ENCODE measurements around the gene FRAT1. TPM values are rescaled to one million over a fixed set of nuclear protein-coding genes. Genes with fewer than 3 reads are reported as not detected.

The FRAT1 gene
- polyA plus RNA-seq, 3 donors: 17.0 to 34.4 (median 31.2) TPM

DNA sequence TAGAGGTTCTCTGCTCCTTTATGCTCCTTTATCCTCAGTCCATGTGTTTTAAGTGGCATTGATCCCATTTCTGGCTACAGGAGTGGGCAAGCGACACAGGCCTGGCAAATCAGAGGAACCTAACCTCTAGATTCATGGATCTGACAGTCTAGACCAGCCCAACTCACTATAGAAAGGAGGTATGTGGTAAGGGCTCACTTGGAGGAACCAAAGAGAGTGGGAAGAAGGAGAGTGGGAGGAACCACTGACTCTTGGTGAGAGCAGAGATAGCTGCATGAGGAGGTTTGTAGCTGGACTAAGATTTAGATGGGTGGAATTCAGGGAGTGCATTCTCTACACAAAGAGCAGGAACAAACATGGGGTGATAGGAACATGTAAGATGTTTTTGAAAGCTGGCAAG, 11.6 kb upstream of the FRAT1 start:
- Histone ChIP-seq H3K79me2 (ENCODE audit: insufficient read depth, low read length) (no peaks in the 10 kb centered on the region), H3K36me3 (replicated peaks in 1 of 2; ENCODE audit: control insufficient read depth in 1 of 2, insufficient read depth in 2 of 2, low read length in 2 of 2) (no peaks in the 10 kb centered on the region), H3K4me1 (ENCODE audit: control insufficient read depth in 1 of 2, insufficient read depth in 2 of 2, low read length in 2 of 2) (peaks cover 17 to 18% of the 10 kb centered on the region in 2 donors), H2AFZ (ENCODE audit: insufficient read depth, low read depth, low read length, poor library complexity, severe bottlenecking) (no peak overlapping the region), H3K27me3 (ENCODE audit: control insufficient read depth in 2 of 2, insufficient read depth in 2 of 2, low read length in 2 of 2) (no peaks in the 10 kb centered on the region), H3K27ac (ENCODE audit: low read depth in 1 of 2, low read length in 2 of 2) (peak overlapping the region in 1 of 2 donors; percentile 6), H3K9me3 (replicated peaks in 1 of 2; ENCODE audit: control insufficient read depth in 1 of 2, insufficient read depth in 1 of 2, low read length in 2 of 2) (no peaks in the 10 kb centered on the region), H3K9ac (ENCODE audit: insufficient read depth, low read length, poor library complexity, severe bottlenecking) (no peak overlapping the region), H3K4me3 (replicated peaks in 1 of 3; ENCODE audit: low read depth in 2 of 3, low read length in 3 of 3) (no peak overlapping the region), H4K20me1 (ENCODE audit: insufficient read depth, low read length) (no peaks in the 10 kb centered on the region), H3K4me2 (replicated peaks; ENCODE audit: extremely low read depth, low read length, poor library complexity, severe bottlenecking) (no peak overlapping the region)
- Mint-ChIP-seq H3K9me3 (peaks cover 0 to 4% (median 0%) of the 10 kb centered on the region in 7 donors), H3K4me1 (peaks cover 22% of the 10 kb centered on the region), H3K27ac (peak overlapping the region; percentile 1 to 84 (median 65)), H3K36me3 (peaks cover 0 to 3% of the 10 kb centered on the region in 2 donors), H3K27me3 (ENCODE audit: low read depth in 3 of 3) (no peaks in the 10 kb centered on the region), H3K4me3 (no peak overlapping the region)
- TF ChIP-seq, protein P1, sequence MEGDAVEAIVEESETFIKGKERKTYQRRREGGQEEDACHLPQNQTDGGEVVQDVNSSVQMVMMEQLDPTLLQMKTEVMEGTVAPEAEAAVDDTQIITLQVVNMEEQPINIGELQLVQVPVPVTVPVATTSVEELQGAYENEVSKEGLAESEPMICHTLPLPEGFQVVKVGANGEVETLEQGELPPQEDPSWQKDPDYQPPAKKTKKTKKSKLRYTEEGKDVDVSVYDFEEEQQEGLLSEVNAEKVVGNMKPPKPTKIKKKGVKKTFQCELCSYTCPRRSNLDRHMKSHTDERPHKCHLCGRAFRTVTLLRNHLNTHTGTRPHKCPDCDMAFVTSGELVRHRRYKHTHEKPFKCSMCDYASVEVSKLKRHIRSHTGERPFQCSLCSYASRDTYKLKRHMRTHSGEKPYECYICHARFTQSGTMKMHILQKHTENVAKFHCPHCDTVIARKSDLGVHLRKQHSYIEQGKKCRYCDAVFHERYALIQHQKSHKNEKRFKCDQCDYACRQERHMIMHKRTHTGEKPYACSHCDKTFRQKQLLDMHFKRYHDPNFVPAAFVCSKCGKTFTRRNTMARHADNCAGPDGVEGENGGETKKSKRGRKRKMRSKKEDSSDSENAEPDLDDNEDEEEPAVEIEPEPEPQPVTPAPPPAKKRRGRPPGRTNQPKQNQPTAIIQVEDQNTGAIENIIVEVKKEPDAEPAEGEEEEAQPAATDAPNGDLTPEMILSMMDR (IDR thresholded peaks at IDR 0.05): no peak
- no CpG with 5 or more reads among the region's 1 CpG for WGBS (ENCODE audit: insufficient coverage)
- intact Hi-C loops (cut with micrococcal nuclease): no loop called here
- DNase-seq: peak in 1 of 3 donors; percentile 9

DNA sequence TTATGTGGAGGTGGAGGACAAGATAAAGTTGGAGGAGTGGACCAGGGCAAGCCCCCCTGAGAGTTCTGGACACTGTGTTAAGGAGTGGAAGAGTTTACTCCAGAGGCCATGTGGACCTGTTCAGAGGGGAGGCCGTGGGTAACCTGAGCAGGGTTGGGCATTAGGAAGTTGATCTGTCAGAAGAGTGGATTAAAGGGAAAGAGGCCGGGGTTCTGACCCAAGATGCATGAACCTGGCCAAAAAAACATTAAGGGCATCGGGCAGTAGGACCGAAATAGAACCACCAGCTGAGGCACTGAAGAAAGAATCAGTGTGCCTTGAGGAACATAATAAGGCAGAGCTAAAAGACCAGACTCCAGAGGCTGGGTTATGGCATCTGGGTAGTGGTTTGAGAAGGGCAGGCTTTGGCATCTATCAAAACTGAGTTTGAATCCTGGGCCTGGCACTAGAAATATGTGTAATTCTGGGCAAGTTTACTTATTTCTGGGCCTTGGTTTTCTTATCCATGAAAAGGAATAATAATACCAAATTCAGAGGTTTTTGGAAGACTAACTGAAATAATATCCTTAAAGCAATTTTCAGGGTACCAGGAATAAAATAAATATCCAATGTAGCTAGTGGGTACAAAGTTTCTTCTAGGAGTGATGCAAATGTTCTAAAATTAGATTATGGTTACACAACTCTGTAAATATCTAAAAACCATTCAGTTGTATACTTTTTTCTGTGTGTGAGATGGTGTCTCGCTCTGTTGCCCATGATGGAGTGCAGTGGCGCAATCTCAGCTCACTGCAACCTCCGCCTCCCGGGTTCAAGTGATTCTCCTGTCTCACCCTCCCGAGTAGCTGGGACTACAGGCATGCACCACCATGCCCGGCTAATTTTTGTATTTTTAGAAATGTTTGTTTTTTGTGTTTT, 10.9 kb upstream of the FRAT1 start:
- 63% methylated on average over 3 of the region's 10 CpGs for WGBS (ENCODE audit: insufficient coverage)
- no peaks in the 10 kb centered on the region for H3K79me2 ChIP-seq (ENCODE audit: insufficient read depth, low read length)
- Mint-ChIP-seq H3K9me3 (peaks cover 0 to 4% (median 0%) of the 10 kb centered on the region in 7 donors), H3K27ac (peak overlapping the region; percentile 30 to 95 (median 84)), H3K4me1 (peaks cover 22% of the 10 kb centered on the region), H3K27me3 (ENCODE audit: low read depth in 3 of 3) (no peaks in the 10 kb centered on the region), H3K4me3 (no peak overlapping the region), H3K36me3 (peaks cover 0 to 3% of the 10 kb centered on the region in 2 donors)
- no peak overlapping the region for H3K4me3 ChIP-seq (replicated peaks in 1 of 3; ENCODE audit: low read depth in 2 of 3, low read length in 3 of 3)
- H2AFZ ChIP-seq (ENCODE audit: insufficient read depth, low read depth, low read length, poor library complexity, severe bottlenecking): no peak overlapping the region
- H3K4me2 ChIP-seq (replicated peaks; ENCODE audit: extremely low read depth, low read length, poor library complexity, severe bottlenecking): no peak overlapping the region
- no peaks in the 10 kb centered on the region for H3K9me3 ChIP-seq (replicated peaks in 1 of 2; ENCODE audit: control insufficient read depth in 1 of 2, insufficient read depth in 1 of 2, low read length in 2 of 2)
- H3K27me3 ChIP-seq (ENCODE audit: control insufficient read depth in 2 of 2, insufficient read depth in 2 of 2, low read length in 2 of 2): no peaks in the 10 kb centered on the region
- no peaks in the 10 kb centered on the region for H4K20me1 ChIP-seq (ENCODE audit: insufficient read depth, low read length)
- H3K4me1 ChIP-seq (ENCODE audit: control insufficient read depth in 1 of 2, insufficient read depth in 2 of 2, low read length in 2 of 2): peaks cover 17 to 18% of the 10 kb centered on the region in 2 donors
- DNase-seq: no peak
- TF ChIP-seq, protein P1 (IDR thresholded peaks at IDR 0.05): no peak
- intact Hi-C loops (cut with micrococcal nuclease): no loop called here
- no peak overlapping the region for H3K9ac ChIP-seq (ENCODE audit: insufficient read depth, low read length, poor library complexity, severe bottlenecking)
- H3K36me3 ChIP-seq (replicated peaks in 1 of 2; ENCODE audit: control insufficient read depth in 1 of 2, insufficient read depth in 2 of 2, low read length in 2 of 2): no peaks in the 10 kb centered on the region
- H3K27ac ChIP-seq (ENCODE audit: low read depth in 1 of 2, low read length in 2 of 2): peak overlapping the region in 1 of 2 donors; percentile 6
